Hepatocyte (in vitro differentiated cells): ENCODE results near the gene CATSPER3. TPM values are rescaled to one million over a fixed set of nuclear protein-coding genes. Genes with fewer than 3 reads are reported as not detected.

Source experiments
- DNase-seq: peaks from one replicate; pipeline ENCODE4 v3.0.0-alpha.2; 2016; ENCODE audit warnings: low spot score
- H2AFZ ChIP-seq: fragments of 200-600 bp; sonication (generic); 2 replicates; pipeline ENCODE4 v1.6.0; 2016; ENCODE audit warnings: antibody characterized with exemption, mild to moderate bottlenecking
- H3K27ac ChIP-seq: fragments of 200-600 bp; sonication (generic); 2 replicates; pipeline ENCODE4 v1.5.1; 2016; ENCODE audit warnings: mild to moderate bottlenecking
- H3K27me3 ChIP-seq: fragments of 200-600 bp; sonication (generic); 2 replicates; pipeline ENCODE4 v1.6.1; 2016
- H3K36me3 ChIP-seq: fragments of 200-600 bp; sonication (generic); replicated peaks from 2 replicates; pipeline ENCODE4 v1.5.1; 2016; ENCODE audit warnings: low read depth; ENCODE audit not compliant: insufficient read depth
- H3K4me1 ChIP-seq: fragments of 200-600 bp; sonication (generic); 2 replicates; pipeline ENCODE4 v1.5.1; 2016; ENCODE audit warnings: mild to moderate bottlenecking, moderate library complexity; ENCODE audit not compliant: insufficient read depth
- H3K4me2 ChIP-seq: fragments of 200-600 bp; sonication (generic); 2 replicates; pipeline ENCODE4 v1.6.0; 2016
- H3K4me3 ChIP-seq: fragments of 200-600 bp; sonication (generic); 2 replicates; pipeline ENCODE4 v1.5.1; 2016; ENCODE audit warnings: mild to moderate bottlenecking
- H3K79me2 ChIP-seq: fragments of 200-600 bp; sonication (generic); 2 replicates; pipeline ENCODE4 v1.6.0; 2017; ENCODE audit warnings: mild to moderate bottlenecking
- H3K9me2 ChIP-seq: fragments of 200-600 bp; sonication (generic); replicated peaks from 2 replicates; pipeline ENCODE4 v1.6.0; 2017; ENCODE audit warnings: mild to moderate bottlenecking; ENCODE audit not compliant: insufficient read depth
- H3K9me3 ChIP-seq: fragments of 200-600 bp; sonication (generic); 2 replicates; pipeline ENCODE4 v1.5.1; 2016; ENCODE audit warnings: low read depth, mild to moderate bottlenecking
- H4K20me1 ChIP-seq: fragments of 200-600 bp; sonication (generic); 2 replicates; pipeline ENCODE4 v1.6.0; 2016; ENCODE audit warnings: mild to moderate bottlenecking; ENCODE audit not compliant: insufficient read depth, poor library complexity, severe bottlenecking
- EZH2 ChIP-seq: fragments of 200-600 bp; sonication (generic); IDR thresholded peaks from 2 replicates; pipeline ENCODE4 v1.6.1; 2016; ENCODE audit warnings: antibody characterized with exemption, mild to moderate bottlenecking, borderline replicate concordance
- EZH2phosphoT487 ChIP-seq: fragments of 200-600 bp; sonication (generic); IDR thresholded peaks from one replicate; pipeline ENCODE4 v1.6.1; 2018; ENCODE audit warnings: antibody characterized with exemption, mild to moderate bottlenecking, low read depth, moderate library complexity; ENCODE audit not compliant: unreplicated experiment, severe bottlenecking
- WGBS: methylation state at CpG from one replicate; pipeline ENCODE4 v1.1.6; 2016; ENCODE audit warnings: low lambda C conversion rate; ENCODE audit errors: missing lambda C conversion rate; 5-methylcytosine and 5-hydroxymethylcytosine counted together
- polyA plus RNA-seq: library from polyadenylated mRNA; unstranded; fragments of >200 nt; fragmentation: Nextera tagmentation; extraction: Ambion mirVana; gene quantifications from 2 replicates; pipeline ENCODE4 v1.2.1, GENCODE V29; 2016
- total RNA-seq: library from RNA; depleted of rRNA; stranded (reverse); fragments of >200 nt; gene quantifications from 2 replicates; pipeline ENCODE4 v1.2.3, GENCODE V29; 2014
- TF ChIP-seq, protein P1 (sequence below): fragments of 200-600 bp; sonication (generic); IDR thresholded peaks from 2 replicates; pipeline ENCODE4 v1.5.1; 2016; ENCODE audit warnings: antibody characterized with exemption, mild to moderate bottlenecking; ENCODE audit not compliant: poor library complexity

Gene CATSPER3
- total and polyA plus RNA-seq, 2 experiments from 2014 or later: 0.59 TPM; not detected in 1

- peaks cover 8% of the 10 kb centered on the region for H3K4me1 ChIP-seq
- no peaks in the 10 kb centered on the region for H3K36me3 ChIP-seq
- no peaks in the 10 kb centered on the region for H4K20me1 ChIP-seq
- no peaks in the 10 kb centered on the region for H3K9me3 ChIP-seq
- H3K27ac ChIP-seq: no peak overlapping the region
- no peaks in the 10 kb centered on the region for H3K79me2 ChIP-seq
- H3K4me3 ChIP-seq: no peak overlapping the region
- peaks cover 23% of the 10 kb centered on the region for H3K27me3 ChIP-seq
- no peak overlapping the region for H3K4me2 ChIP-seq
- no peak overlapping the region for H2AFZ ChIP-seq
- 73% methylated on average over 1 of the region's 1 CpG for WGBS
- no peak for DNase-seq
- no peaks in the 10 kb centered on the region for H3K9me2 ChIP-seq
- TF ChIP-seq EZH2phosphoT487 (no peak), EZH2 (no peak)
- TF ChIP-seq, protein P1, sequence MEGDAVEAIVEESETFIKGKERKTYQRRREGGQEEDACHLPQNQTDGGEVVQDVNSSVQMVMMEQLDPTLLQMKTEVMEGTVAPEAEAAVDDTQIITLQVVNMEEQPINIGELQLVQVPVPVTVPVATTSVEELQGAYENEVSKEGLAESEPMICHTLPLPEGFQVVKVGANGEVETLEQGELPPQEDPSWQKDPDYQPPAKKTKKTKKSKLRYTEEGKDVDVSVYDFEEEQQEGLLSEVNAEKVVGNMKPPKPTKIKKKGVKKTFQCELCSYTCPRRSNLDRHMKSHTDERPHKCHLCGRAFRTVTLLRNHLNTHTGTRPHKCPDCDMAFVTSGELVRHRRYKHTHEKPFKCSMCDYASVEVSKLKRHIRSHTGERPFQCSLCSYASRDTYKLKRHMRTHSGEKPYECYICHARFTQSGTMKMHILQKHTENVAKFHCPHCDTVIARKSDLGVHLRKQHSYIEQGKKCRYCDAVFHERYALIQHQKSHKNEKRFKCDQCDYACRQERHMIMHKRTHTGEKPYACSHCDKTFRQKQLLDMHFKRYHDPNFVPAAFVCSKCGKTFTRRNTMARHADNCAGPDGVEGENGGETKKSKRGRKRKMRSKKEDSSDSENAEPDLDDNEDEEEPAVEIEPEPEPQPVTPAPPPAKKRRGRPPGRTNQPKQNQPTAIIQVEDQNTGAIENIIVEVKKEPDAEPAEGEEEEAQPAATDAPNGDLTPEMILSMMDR: no peak
These were observed 81.2 kb downstream of the CATSPER3 start for GRCh38 chr5:135048930-135049329.

GRCh38 chr5:135050244-135050767 lies 82.6 kb downstream of the CATSPER3 start:
- TF ChIP-seq EZH2phosphoT487: no peak
- Histone ChIP-seq H3K9me2 (no peaks in the 10 kb centered on the region), H3K27me3 (peaks cover 22% of the 10 kb centered on the region), H3K79me2 (no peaks in the 10 kb centered on the region), H3K9me3 (no peaks in the 10 kb centered on the region), H3K4me2 (no peak overlapping the region), H2AFZ (no peak overlapping the region), H3K27ac (no peak overlapping the region), H3K4me3 (no peak overlapping the region), H3K36me3 (no peaks in the 10 kb centered on the region), H4K20me1 (no peaks in the 10 kb centered on the region), H3K4me1 (peaks cover 13% of the 10 kb centered on the region)
- no peak for DNase-seq
- 44% methylated on average over 44 of the region's 45 CpGs for WGBS

- no peaks in the 10 kb centered on the region for H3K36me3 ChIP-seq
- H2AFZ ChIP-seq: no peak overlapping the region
- H3K4me3 ChIP-seq: no peak overlapping the region
- no peaks in the 10 kb centered on the region for H3K9me3 ChIP-seq
- no peak overlapping the region for H3K4me2 ChIP-seq
- peak overlapping the region; percentile 67 for H3K27ac ChIP-seq
- H3K9me2 ChIP-seq: no peaks in the 10 kb centered on the region
- H3K4me1 ChIP-seq: peaks cover 13% of the 10 kb centered on the region
- no peak for DNase-seq
- no peaks in the 10 kb centered on the region for H4K20me1 ChIP-seq
- WGBS: 83% methylated on average over 3 of the region's 3 CpGs
- H3K27me3 ChIP-seq: peaks cover 22% of the 10 kb centered on the region
- no peaks in the 10 kb centered on the region for H3K79me2 ChIP-seq
- TF ChIP-seq EZH2phosphoT487: no peak
- TF ChIP-seq EZH2: no peak
- TF ChIP-seq, protein P1: no peak
These were observed 83.7 kb downstream of the CATSPER3 start for GRCh38 chr5:135051399-135051798.

DNA sequence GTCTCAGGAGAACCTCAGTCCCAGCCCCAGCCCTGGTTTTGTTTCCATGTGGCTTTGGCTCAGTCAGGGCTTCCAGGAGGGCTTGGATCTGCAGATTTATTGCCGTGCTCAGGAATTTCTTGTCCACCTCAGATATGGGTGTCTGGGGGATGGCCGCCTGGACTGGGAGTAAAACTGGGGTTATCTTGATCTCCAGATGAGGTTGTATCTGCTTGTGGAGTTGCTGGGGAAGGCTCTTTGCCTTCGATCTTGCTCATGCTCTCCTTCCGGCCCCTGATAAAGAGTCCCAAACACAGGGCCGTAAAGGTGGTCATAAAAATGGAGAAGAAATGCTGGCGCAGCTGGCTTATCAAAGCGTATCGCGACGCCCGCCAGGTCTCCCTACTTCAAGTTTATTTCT lies 84.2 kb downstream of the CATSPER3 start:
- Histone ChIP-seq H3K4me2 (no peak overlapping the region), H4K20me1 (no peaks in the 10 kb centered on the region), H3K4me1 (peaks cover 13% of the 10 kb centered on the region), H3K27ac (peak overlapping the region; percentile 67), H3K9me3 (no peaks in the 10 kb centered on the region), H3K4me3 (no peak overlapping the region), H3K9me2 (no peaks in the 10 kb centered on the region), H2AFZ (no peak overlapping the region), H3K27me3 (peaks cover 22% of the 10 kb centered on the region), H3K36me3 (no peaks in the 10 kb centered on the region), H3K79me2 (no peaks in the 10 kb centered on the region)
- no peak for TF ChIP-seq EZH2
- no peak for TF ChIP-seq EZH2phosphoT487
- TF ChIP-seq, protein P1: no peak
- WGBS: 47% methylated on average over 11 of the region's 11 CpGs
- peak; percentile 27 for DNase-seq
